Natural killer cell treated with Interleukin-12 subunit alpha and Interleukin-12 subunit beta and Interleukin-15 and Interleukin-18, amount 100 ng/mL, for 72 hours (primary cell): ENCODE results near the gene OR10G8. TPM values are rescaled to one million over a fixed set of nuclear protein-coding genes. Genes with fewer than 3 reads are reported as not detected.
"Not testable (repeated sequence)": the region's sequence is repeated elsewhere in the genome, so short reads cannot be mapped to it uniquely, and the experiment has no call there.

Experiments
- ATAC-seq, 2 donors: fragments of 150-1000 bp; cut with Tn5 transposase in 1 of 2; sonication (Bioruptor Pico), chemical (Tn5 transposase) in 1 of 2; 2 replicates each; pipeline ENCODE4 v1.10.0; 2021
- DNase-seq: peaks from one replicate; pipeline ENCODE4 v3.0.0; 2022; ENCODE audit warnings: low spot score
- H3K27ac Mint-ChIP-seq, 2 donors: 1 replicate in 1 of 2; 2 replicates in 1 of 2; pipeline ENCODE4 v1.8.0; 2022; ENCODE audit warnings: mixed read lengths in 2 of 2, mild to moderate bottlenecking in 1 of 2, moderate library complexity in 1 of 2
- H3K27me3 Mint-ChIP-seq, 2 donors: 1 replicate in 1 of 2; 2 replicates in 1 of 2; pipeline ENCODE4 v1.8.0; 2022; ENCODE audit warnings: mixed read lengths in 2 of 2
- H3K36me3 Mint-ChIP-seq: one replicate; pipeline ENCODE4 v1.8.0; 2022; ENCODE audit warnings: mixed read lengths
- H3K4me1 Mint-ChIP-seq, 2 donors: 1 replicate in 1 of 2; 2 replicates in 1 of 2; pipeline ENCODE4 v1.8.0; 2022; ENCODE audit warnings: low read depth in 2 of 2, mixed read lengths in 2 of 2, mild to moderate bottlenecking in 1 of 2
- H3K4me3 Mint-ChIP-seq: one replicate; pipeline ENCODE4 v1.8.0; 2022; ENCODE audit warnings: mixed read lengths
- H3K9me3 Mint-ChIP-seq: 2 replicates; pipeline ENCODE4 v1.8.0; 2022; ENCODE audit warnings: mixed read lengths
- total RNA-seq, 2 donors: library from RNA; stranded (reverse); gene quantifications; one replicate each; pipeline ENCODE4 v1.2.3, GENCODE V29; 2022

OR10G8 gene
- total RNA-seq = not detected

DNA sequence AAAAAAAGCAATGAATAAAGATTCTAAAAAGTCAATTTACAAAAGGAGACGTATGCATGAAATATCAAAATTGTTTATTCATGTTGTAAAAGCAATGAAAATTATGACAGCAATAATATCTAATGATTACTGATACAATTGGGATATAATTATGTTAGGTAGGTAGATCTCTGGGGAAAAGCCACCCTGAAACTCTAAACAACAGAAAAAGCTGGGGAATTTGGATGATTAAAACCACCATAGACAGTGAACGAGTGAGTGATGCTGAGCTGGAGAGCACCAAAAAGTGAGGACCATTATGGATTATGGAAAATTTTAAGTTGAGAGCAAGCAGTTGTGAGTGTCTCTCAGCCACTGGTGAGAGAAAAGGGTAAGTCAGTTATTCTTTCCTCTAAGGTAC, at the start of gene OR10G8:
TSS of gene OR10G8 (plus strand) at position 301 of the 400 bp plus-strand sequence. CDS start 2,825 bp downstream, outside the sequence.
- H3K27me3 Mint-ChIP-seq = peaks cover 0 to 2% of the 10 kb centered on the region in 2 donors
- ATAC-seq = no peak
- peaks cover 2% of the 10 kb centered on the region for H3K9me3 Mint-ChIP-seq
- no peaks in the 10 kb centered on the region for H3K4me1 Mint-ChIP-seq
- no peak within 1 kb of the TSS for H3K4me3 Mint-ChIP-seq
- no peaks in the 10 kb centered on the region for H3K36me3 Mint-ChIP-seq
- no peak within 1 kb of the TSS for H3K27ac Mint-ChIP-seq
- DNase-seq = no peak

DNA sequence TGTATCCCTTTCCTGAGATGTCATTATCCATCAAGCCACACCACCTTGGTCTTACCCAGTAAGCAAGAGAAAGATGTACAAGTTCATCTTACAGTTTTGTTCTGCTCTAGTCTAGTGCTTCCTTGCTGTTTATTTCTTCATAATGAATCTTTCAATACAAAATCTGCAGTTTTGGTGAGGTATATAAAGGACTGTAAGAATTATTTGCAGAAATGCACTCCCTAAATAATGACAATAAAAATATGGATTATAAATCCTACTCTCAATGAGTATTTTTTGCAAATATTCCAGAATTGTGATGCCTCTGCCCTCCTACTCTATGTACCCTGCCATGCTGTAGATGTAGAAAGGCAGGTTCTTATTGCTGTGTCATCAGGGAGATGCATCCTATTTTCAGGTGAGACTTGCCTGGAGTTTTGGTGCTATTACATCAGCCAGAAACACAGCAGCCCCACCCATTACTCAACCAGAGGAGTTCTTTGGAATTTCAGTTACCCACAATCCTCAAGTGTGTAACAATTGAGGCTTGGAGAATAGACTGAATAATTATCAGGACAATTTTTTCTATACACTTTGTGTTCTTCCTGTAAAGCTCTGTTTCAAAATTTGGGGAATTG, 48.8 kb upstream of the OR10G8 start, which contains the start of gene OR10S1:
TSS of gene OR10S1 (minus strand) at position 51 of the 617 bp plus-strand sequence. CDS start 117 bp downstream, outside the sequence.
- H3K36me3 Mint-ChIP-seq = no peaks in the 10 kb centered on the region
- DNase-seq (no peak), ATAC-seq (no peak)
- no peaks in the 10 kb centered on the region for H3K4me1 Mint-ChIP-seq
- H3K9me3 Mint-ChIP-seq = peaks cover 18% of the 10 kb centered on the region
- H3K27ac Mint-ChIP-seq = no peak within 1 kb of the TSS
- peaks cover 0 to 3% of the 10 kb centered on the region in 2 donors for H3K27me3 Mint-ChIP-seq
- H3K4me3 Mint-ChIP-seq = no peak within 1 kb of the TSS

GRCh38 chr11:123979311-123979710, 47.3 kb upstream of the OR10G8 start:
- H3K4me3 Mint-ChIP-seq = no peak overlapping the region
- H3K36me3 Mint-ChIP-seq = no peaks in the 10 kb centered on the region
- H3K9me3 Mint-ChIP-seq = peaks cover 28% of the 10 kb centered on the region
- peaks cover 3 to 6% of the 10 kb centered on the region in 2 donors for H3K27me3 Mint-ChIP-seq
- no peak for DNase-seq
- no peaks in the 10 kb centered on the region for H3K4me1 Mint-ChIP-seq
- ATAC-seq = no peak
- H3K27ac Mint-ChIP-seq = no peak overlapping the region

DNA sequence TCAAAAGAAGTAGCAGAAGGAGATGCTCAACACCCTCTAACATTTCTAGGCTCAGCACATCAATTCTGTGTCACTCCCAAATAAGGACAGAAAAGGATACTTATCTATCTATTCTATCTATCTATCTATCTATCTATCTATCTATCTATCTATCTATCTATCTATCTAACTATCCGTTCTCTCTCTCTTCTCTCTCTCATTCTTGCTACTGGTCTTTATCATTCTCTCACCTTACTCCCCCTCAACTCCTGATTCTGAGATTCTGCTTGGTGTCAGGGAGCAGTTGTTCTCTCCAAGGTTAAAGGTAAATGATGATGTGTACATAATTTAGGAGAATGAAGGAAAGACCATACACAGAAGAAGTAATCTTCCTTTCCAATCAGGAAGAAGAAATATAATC, 31.5 kb upstream of the OR10G8 start, which contains the start of gene OR10G6:
TSS of gene OR10G6 (minus strand) at position 43 of the 400 bp plus-strand sequence. CDS start at position 43, 0 bp downstream.
- H3K4me3 Mint-ChIP-seq = no peak within 1 kb of the TSS
- no peak for ATAC-seq

DNA sequence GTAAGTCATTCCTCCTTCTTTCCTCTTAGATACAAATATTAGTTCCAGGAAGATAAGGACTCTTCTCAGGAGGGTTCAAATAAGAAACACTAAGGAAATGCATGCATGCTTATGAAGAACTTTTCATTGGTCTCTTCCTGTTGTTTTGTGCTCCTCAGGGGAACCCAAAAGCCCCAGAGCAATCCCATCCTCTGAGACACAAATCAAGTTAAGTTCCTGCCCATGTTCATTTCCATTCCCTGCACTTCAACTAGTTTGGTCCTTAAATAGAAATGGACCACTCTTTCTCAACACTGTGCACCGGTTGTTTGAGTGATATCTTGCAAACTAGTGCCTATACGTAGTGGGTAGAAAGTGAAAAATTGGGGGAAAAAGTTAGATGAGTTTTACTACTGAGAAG, 13.9 kb upstream of the OR10G8 start, which contains the start of gene OR10G4:
TSS of gene OR10G4 (plus strand) at position 301 of the 400 bp plus-strand sequence. CDS start 2,578 bp downstream, outside the sequence.
- H3K4me1 Mint-ChIP-seq = no peaks in the 10 kb centered on the region
- H3K36me3 Mint-ChIP-seq = no peaks in the 10 kb centered on the region
- DNase-seq (no peak), ATAC-seq (no peak)
- no peak within 1 kb of the TSS for H3K27ac Mint-ChIP-seq
- H3K9me3 Mint-ChIP-seq = no peaks in the 10 kb centered on the region
- H3K4me3 Mint-ChIP-seq = no peak within 1 kb of the TSS
- peaks cover 0 to 2% of the 10 kb centered on the region in 2 donors for H3K27me3 Mint-ChIP-seq

More for the DNA sequence above, 31.5 kb upstream of the OR10G8 start, which contains the start of gene OR10G6:
- H3K27ac Mint-ChIP-seq = no peak within 1 kb of the TSS
- no peak for DNase-seq
- H3K9me3 Mint-ChIP-seq = no peaks in the 10 kb centered on the region
- H3K36me3 Mint-ChIP-seq = no peaks in the 10 kb centered on the region
- no peaks in the 10 kb centered on the region for H3K27me3 Mint-ChIP-seq
- H3K4me1 Mint-ChIP-seq = no peaks in the 10 kb centered on the region

- not testable (repeated sequence) for H3K9me3 Mint-ChIP-seq, DNase-seq, H3K4me3 Mint-ChIP-seq, H3K27me3 Mint-ChIP-seq, H3K27ac Mint-ChIP-seq, H3K4me1 Mint-ChIP-seq, H3K36me3 Mint-ChIP-seq
- peak in 1 of 2 donors; percentile 53 for ATAC-seq
Observed at GRCh38 chr11:124015837-124016236, 10.8 kb upstream of the OR10G8 start.

DNA sequence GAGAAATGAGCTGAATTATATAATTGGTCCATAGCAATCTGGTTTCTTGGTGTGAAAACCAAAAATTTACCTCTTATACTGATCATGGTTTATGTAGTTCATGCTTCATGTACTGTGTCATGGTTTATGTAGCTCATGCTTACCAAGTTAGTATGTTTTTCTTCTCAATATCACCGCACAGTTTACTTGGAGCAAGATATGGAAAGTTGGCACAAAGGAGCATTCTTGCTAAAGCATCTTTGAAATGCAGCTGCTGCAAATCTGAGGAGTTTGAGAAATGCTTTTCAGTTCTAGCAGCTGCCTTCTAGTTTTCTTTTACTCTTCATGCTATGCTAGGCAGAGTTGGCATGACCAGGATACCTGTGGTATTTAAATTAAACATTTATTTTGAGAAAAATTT, 10.1 kb downstream of the OR10G8 start:
- H3K4me3 Mint-ChIP-seq = no peak overlapping the region
- DNase-seq = no peak
- H3K27me3 Mint-ChIP-seq = peaks cover 0 to 8% of the 10 kb centered on the region in 2 donors
- no peak overlapping the region for H3K27ac Mint-ChIP-seq
- H3K4me1 Mint-ChIP-seq = no peaks in the 10 kb centered on the region
- no peaks in the 10 kb centered on the region for H3K36me3 Mint-ChIP-seq
- no peak for ATAC-seq
- peaks cover 3% of the 10 kb centered on the region for H3K9me3 Mint-ChIP-seq

DNA sequence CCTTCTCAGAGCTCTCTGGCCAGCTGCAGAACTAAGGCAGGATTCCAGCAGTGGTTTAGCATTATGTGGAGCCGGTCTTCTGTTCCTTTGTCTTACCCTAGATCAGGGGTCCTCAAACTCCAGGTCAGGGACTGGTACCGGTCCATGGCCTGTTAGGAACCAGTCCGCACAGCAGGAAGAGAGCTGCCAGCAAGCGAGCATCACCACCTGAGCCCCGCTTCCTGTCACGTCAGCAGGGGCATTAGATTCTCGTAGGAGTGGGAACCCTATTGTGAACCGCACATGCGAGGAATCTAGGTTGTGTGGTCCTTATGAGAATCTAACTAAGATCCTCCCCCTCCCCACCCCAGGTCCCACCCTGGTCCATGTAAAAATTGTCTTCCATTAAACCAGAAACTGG, 13.0 kb downstream of the OR10G8 start:
- Mint-ChIP-seq H3K4me1 (no peaks in the 10 kb centered on the region), H3K27me3 (peaks cover 0 to 8% of the 10 kb centered on the region in 2 donors), H3K27ac (no peak overlapping the region), H3K36me3 (no peaks in the 10 kb centered on the region), H3K9me3 (peaks cover 3% of the 10 kb centered on the region), H3K4me3 (no peak overlapping the region)
- ATAC-seq (no peak), DNase-seq (no peak)

GRCh38 chr11:124041254-124041653, 14.7 kb downstream of the OR10G8 start, which contains the start of gene OR10G7:
OR10G7 (minus strand) TSS chr11:124041325; CDS start chr11:124039001, 2,324 bp downstream.
- no peak for DNase-seq
- ATAC-seq = no peak
- Mint-ChIP-seq H3K27me3 (peaks cover under 1 to 3% of the 10 kb centered on the region in 2 donors), H3K4me1 (no peaks in the 10 kb centered on the region), H3K9me3 (peaks cover 3% of the 10 kb centered on the region), H3K36me3 (no peaks in the 10 kb centered on the region), H3K4me3 (no peak within 1 kb of the TSS), H3K27ac (no peak within 1 kb of the TSS)

GRCh38 chr11:124043420-124043819, 16.8 kb downstream of the OR10G8 start:
- Mint-ChIP-seq H3K27me3 (peaks cover 4 to 18% of the 10 kb centered on the region in 2 donors), H3K9me3 (peaks cover 3% of the 10 kb centered on the region)
- ATAC-seq = no peak

DNA sequence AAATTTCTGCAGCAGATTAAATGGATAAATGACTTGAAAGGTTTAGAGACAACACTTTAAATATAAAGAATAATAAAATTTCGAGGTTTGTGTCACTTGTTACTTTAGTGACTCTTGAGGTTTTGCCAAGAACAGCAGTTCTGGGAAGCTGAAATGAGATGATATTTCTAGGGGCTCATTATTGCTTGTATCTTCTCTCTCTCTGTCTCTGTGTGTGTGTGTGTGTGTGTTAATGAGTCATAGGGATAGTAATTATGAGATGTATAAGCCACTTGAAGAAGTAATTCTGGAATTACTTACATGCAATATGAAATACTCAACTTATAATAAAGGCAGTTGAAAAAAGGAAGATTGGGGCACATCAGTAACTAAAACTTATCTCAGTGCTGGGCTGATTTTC, 24.1 kb downstream of the OR10G8 start:
- Mint-ChIP-seq H3K4me3 (no peak overlapping the region), H3K27ac (no peak overlapping the region), H3K36me3 (no peaks in the 10 kb centered on the region), H3K4me1 (no peaks in the 10 kb centered on the region), H3K9me3 (no peaks in the 10 kb centered on the region), H3K27me3 (peaks cover 4 to 35% of the 10 kb centered on the region in 2 donors)
- DNase-seq (no peak), ATAC-seq (peak in 1 of 2 donors; percentile 68)

More at GRCh38 chr11:124043420-124043819, 16.8 kb downstream of the OR10G8 start:
- no peak overlapping the region for H3K27ac Mint-ChIP-seq
- no peak for DNase-seq
- H3K4me1 Mint-ChIP-seq = no peaks in the 10 kb centered on the region
- no peak overlapping the region for H3K4me3 Mint-ChIP-seq
- no peaks in the 10 kb centered on the region for H3K36me3 Mint-ChIP-seq

DNA sequence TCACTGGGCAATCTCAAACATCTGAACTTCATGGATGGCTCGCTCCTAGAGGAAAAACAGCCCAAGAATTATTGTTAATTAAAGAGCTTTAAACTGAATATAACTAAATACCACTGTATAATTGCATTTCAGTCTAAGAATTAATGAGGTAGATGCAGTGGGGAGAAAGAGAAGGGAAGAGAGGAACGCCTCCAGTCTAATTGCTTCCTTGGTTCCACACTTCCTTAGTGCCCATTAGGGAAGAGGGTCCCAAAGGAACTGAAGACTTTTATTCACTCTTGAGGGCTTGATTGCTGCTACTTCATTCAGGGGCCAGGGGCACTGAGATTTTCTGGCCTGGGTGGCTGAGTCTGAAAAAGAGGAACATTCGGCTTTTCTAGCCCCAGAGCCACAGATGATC, 26.4 kb downstream of the OR10G8 start:
- ATAC-seq (no peak), DNase-seq (no peak)
- Mint-ChIP-seq H3K27me3 (peaks cover 2 to 22% of the 10 kb centered on the region in 2 donors), H3K4me3 (no peak overlapping the region), H3K36me3 (no peaks in the 10 kb centered on the region), H3K4me1 (no peaks in the 10 kb centered on the region), H3K27ac (no peak overlapping the region), H3K9me3 (no peaks in the 10 kb centered on the region)

DNA sequence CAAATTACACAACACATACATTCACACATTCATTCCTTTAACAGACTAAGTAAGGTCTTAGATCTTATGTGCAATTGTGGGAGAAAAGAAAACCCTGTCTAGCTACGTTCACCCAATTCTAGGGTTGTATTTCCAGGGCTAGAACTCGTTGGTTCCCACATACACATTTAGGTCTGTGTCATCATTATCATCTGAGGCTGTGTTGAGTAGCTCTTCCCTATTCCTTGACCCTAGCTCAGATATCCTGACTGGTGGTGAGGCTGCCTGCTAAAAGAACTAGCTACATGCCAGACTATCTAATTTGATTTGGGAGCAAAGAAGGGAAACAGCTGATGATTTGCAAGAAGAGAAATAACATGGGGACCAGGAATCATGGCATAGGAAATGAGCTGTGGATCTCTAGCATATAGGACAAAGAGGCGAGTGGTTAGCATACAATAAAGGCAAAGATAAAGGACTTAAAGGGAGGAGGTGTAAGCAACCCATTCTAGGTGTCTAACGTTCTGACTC, 42.1 kb downstream of the OR10G8 start:
- DNase-seq (no peak), ATAC-seq (no peak)
- Mint-ChIP-seq H3K36me3 (no peaks in the 10 kb centered on the region), H3K27ac (no peak overlapping the region), H3K9me3 (no peaks in the 10 kb centered on the region), H3K27me3 (peaks cover 15 to 43% of the 10 kb centered on the region in 2 donors), H3K4me1 (peaks cover 7 to 8% of the 10 kb centered on the region in 2 donors), H3K4me3 (no peak overlapping the region)
